Mucosa of descending colon (tissue), 3 donors: ENCODE results near the gene PLA2G4B. TPM values are rescaled to one million over a fixed set of nuclear protein-coding genes. Genes with fewer than 3 reads are reported as not detected.

Source experiments
- ATAC-seq: fragments of 200-7000 bp; cut with Tn5 transposase; one replicate; pipeline ENCODE4 v1.9.1; 2020; ENCODE audit warnings: mild to moderate bottlenecking, moderate library complexity
- DNase-seq, 3 donors: peaks; one replicate each; pipeline ENCODE4 v3.0.0-alpha.2; 2020
- H3K36me3 ChIP-seq: fragments of 200-600 bp; one replicate; pipeline ENCODE4 v1.8.0; 2021; ENCODE audit warnings: low read depth, mild to moderate bottlenecking
- H3K4me1 ChIP-seq: fragments of 200-600 bp; one replicate; pipeline ENCODE4 v1.8.0; 2021; ENCODE audit warnings: low read depth, mild to moderate bottlenecking
- H3K4me3 ChIP-seq: fragments of 200-600 bp; one replicate; pipeline ENCODE4 v1.8.0; 2021; ENCODE audit warnings: mild to moderate bottlenecking
- H3K9me3 ChIP-seq: fragments of 200-600 bp; one replicate; pipeline ENCODE4 v1.8.0; 2021; ENCODE audit warnings: mild to moderate bottlenecking
- intact Hi-C, 2 donors: fragments of 100-400 bp; cut with DNase I in 1 of 2; cut with micrococcal nuclease in 1 of 2; formaldehyde crosslinking; loops; one replicate each; pipeline versions ENCODE4 v1.11.0 to v1.11.1; 2022; cut with DNase I, micrococcal nuclease
- total RNA-seq, 3 donors: library from RNA; stranded (reverse); fragmentation: NEBNext Ultra II Directional in 2 of 3; extraction: Animal tissue kit (Norgen Biotek cat#: 25700) in 2 of 3; gene quantifications; one replicate each; pipeline versions ENCODE4 v1.2.1 to v1.2.4, GENCODE V29; 2021 to 2023
- TF ChIP-seq, protein P1 (sequence below): fragments of 200-600 bp; IDR thresholded peaks from one replicate; pipeline ENCODE4 v1.8.0; 2022; ENCODE audit warnings: antibody characterized with exemption, mild to moderate bottlenecking
- donor health status: DM: no; HTN: no; CAD: no; lungs with moderate emphysema.
- donor health status: DM: no; HTN: no; CAD: no.
- donor health status: DM: no; HTN: yes; CAD: no.

Gene PLA2G4B
- total RNA-seq, 3 donors from 2014 or later, result 5.2 to 9.7 (median 6.4) TPM

DNA sequence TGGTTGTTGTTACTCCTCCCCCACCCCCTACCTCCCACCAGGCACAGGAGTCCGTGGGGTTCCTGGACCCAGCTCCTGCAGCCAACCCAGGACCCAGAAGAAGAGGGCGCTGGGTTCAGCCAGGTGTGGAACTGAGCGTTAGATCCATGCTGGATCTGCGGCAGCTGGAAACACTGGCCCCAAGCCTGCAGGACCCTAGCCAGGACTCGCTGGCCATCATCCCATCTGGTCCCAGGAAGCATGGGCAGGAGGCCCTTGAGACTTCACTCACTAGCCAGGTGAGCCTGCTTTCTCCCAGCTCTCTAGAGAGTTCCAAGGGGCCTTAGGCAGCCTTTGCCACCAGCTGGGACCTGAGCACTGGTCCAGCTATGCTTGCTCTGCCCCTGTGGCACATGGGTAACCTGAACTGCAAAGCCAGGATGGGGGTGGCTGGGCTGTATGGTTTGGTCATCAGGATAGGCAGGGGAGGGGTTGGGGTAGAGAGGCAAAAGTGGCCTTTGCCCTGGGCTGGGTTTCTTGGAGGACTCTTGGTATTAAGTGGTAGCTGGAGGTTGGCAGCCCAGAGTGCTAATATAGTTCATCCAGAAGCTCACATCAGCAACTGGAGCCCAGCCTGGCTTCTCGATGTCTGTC lies 17.7 kb upstream of the PLA2G4B start:
- TF ChIP-seq, protein P1, sequence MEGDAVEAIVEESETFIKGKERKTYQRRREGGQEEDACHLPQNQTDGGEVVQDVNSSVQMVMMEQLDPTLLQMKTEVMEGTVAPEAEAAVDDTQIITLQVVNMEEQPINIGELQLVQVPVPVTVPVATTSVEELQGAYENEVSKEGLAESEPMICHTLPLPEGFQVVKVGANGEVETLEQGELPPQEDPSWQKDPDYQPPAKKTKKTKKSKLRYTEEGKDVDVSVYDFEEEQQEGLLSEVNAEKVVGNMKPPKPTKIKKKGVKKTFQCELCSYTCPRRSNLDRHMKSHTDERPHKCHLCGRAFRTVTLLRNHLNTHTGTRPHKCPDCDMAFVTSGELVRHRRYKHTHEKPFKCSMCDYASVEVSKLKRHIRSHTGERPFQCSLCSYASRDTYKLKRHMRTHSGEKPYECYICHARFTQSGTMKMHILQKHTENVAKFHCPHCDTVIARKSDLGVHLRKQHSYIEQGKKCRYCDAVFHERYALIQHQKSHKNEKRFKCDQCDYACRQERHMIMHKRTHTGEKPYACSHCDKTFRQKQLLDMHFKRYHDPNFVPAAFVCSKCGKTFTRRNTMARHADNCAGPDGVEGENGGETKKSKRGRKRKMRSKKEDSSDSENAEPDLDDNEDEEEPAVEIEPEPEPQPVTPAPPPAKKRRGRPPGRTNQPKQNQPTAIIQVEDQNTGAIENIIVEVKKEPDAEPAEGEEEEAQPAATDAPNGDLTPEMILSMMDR, result no peak
- Histone ChIP-seq H3K36me3 (peaks cover 3% of the 10 kb centered on the region), H3K9me3 (no peaks in the 10 kb centered on the region), H3K4me1 (no peaks in the 10 kb centered on the region), H3K4me3 (no peak overlapping the region)
- DNase-seq (peak in 1 of 3 donors; percentile 27), ATAC-seq (peak; percentile 37)
- intact Hi-C loops, result no loop called here

DNA sequence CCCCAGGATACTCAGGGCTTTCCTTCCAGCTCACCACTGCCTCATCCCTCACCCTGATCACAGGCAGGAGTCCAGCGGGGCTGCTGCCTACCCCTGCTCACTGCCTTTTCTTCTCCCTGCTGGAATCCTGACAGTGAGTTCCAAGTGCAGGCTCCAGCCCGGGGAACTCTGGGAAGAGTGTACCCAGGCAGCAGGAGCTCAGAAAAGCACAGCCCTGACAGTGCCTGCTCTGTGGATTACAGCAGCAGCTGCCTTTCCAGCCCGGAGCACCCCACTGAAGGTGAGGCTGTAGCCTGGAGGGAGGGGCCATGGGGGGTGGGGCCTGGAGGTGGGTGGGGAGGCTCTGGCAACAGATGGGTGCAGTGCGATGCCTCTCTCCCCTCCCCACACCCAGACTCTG lies 16.8 kb upstream of the PLA2G4B start:
- H3K4me3 ChIP-seq, result no peak overlapping the region
- no peaks in the 10 kb centered on the region for H3K4me1 ChIP-seq
- DNase-seq (no peak), ATAC-seq (no peak)
- intact Hi-C loops, result no loop called here
- peaks cover 3% of the 10 kb centered on the region for H3K36me3 ChIP-seq
- no peaks in the 10 kb centered on the region for H3K9me3 ChIP-seq
- TF ChIP-seq, protein P1, result no peak

DNA sequence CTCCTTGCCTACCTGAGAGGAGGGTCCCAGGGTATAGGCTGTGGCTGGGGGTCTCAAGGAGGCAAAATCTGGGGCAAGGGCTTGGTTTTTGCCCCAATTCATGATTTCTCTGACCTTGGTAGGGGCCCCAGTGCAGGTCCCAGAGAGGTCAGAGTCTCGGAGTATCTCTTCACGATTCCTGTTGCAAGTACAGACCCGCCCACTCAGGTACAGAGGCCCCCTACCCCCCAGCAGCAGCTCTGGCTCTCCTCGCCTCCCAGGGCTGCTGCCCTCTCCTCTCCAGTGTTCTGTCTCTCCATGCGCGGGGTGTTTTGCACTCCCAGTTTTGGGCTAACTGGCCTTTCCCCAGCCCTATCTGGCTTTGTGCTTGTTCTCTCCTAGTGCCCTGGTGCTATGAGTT lies 16.2 kb upstream of the PLA2G4B start:
- DNase-seq, result no peak
- TF ChIP-seq, protein P1, result no peak
- no peak for ATAC-seq
- Histone ChIP-seq H3K4me1 (peaks cover 2% of the 10 kb centered on the region), H3K9me3 (no peaks in the 10 kb centered on the region), H3K4me3 (no peak overlapping the region), H3K36me3 (peaks cover 3% of the 10 kb centered on the region)
- intact Hi-C loops, result no loop called here

DNA sequence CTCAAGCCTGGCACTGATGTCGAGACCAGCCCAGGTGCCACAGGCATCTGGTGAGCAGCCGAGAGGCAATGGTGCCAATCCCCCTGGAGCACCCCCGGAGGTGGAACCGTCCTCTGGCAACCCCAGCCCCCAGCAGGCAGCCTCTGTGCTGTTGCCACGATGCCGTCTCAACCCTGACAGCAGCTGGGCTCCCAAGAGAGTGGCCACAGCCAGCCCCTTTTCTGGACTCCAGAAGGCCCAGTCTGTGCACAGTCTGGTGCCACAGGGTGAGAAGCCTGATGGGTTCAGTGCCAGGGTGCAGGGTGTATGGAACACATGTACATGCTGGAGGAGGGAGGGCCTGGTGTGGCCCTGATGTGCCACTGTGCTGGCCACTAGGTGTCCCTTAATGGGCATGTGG lies 15.7 kb upstream of the PLA2G4B start:
- no peak overlapping the region for H3K4me3 ChIP-seq
- intact Hi-C loops, result no loop called here
- no peaks in the 10 kb centered on the region for H3K9me3 ChIP-seq
- peaks cover 3% of the 10 kb centered on the region for H3K4me1 ChIP-seq
- ATAC-seq, result no peak
- peaks cover 3% of the 10 kb centered on the region for H3K36me3 ChIP-seq
- TF ChIP-seq, protein P1, result no peak
- DNase-seq, result peak in 1 of 3 donors; percentile 33

DNA sequence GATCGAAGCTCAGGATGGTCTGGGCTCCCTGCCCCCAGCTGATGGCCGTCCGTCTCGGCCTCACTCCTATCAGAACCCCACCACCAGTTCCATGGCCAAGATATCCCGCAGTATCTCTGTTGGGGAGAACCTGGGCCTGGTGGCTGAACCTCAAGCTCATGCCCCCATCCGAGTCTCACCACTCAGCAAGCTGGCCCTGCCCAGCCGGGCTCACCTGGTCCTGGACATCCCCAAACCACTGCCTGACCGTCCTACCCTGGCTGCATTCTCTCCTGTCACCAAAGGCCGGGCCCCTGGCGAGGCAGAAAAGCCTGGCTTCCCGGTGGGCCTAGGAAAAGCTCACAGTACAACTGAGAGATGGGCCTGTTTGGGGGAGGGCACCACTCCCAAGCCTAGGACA lies 15.1 kb upstream of the PLA2G4B start:
- Histone ChIP-seq H3K4me1 (peaks cover 3% of the 10 kb centered on the region), H3K36me3 (peaks cover 3% of the 10 kb centered on the region), H3K4me3 (no peak overlapping the region), H3K9me3 (no peaks in the 10 kb centered on the region)
- DNase-seq (peak in 1 of 3 donors; percentile 27), ATAC-seq (no peak)
- TF ChIP-seq, protein P1, result no peak
- intact Hi-C loops, result no loop called here
